ENCODE data around the gene SERPINB8. TPM values are rescaled to one million over a fixed set of nuclear protein-coding genes. Genes with fewer than 3 reads are reported as not detected.

The SERPINB8 gene
- total RNA-seq, 2 experiments from 2014 or later, result 1.5 to 2.5 TPM

- H3K9me3 ChIP-seq (ENCODE audit: low read length), result no peaks in the 10 kb centered on the region
- no peak overlapping the region for H2AFZ ChIP-seq (ENCODE audit: low read length)
- no peak overlapping the region for H3K4me3 ChIP-seq (ENCODE audit: low read depth, low read length, poor library complexity, severe bottlenecking)
- no peak for DNase-seq (ENCODE audit: low spot score)
- H3K36me3 ChIP-seq (ENCODE audit: insufficient read depth, low read length), result no peaks in the 10 kb centered on the region
- H3K4me2 ChIP-seq (ENCODE audit: low read length), result no peak overlapping the region
- intact Hi-C loops (cut with micrococcal nuclease; ENCODE audit: unreplicated experiment), result no loop called here
- TF ChIP-seq CTCF (conservative IDR thresholded peaks at IDR 0.05; ENCODE audit: low read length) (no peak), EZH2phosphoT487 (IDR thresholded peaks at IDR 0.05; ENCODE audit: borderline replicate concordance, low read depth, low read length) (no peak)
- ChIA-PET POLR2A (interaction anchor here (0.7 kb wide), 1 partner anchor 22 kb away, joined by 3 read pairs; no protein-coding TSS in a partner anchor), CTCF (ENCODE audit: unreplicated experiment) (no interaction called here)
- BruUV-seq (replicated peaks), result no TSS peak
- H3K9me2 ChIP-seq (ENCODE audit: insufficient read depth, low read length), result no peaks in the 10 kb centered on the region
- no peaks in the 10 kb centered on the region for H4K20me1 ChIP-seq (ENCODE audit: insufficient read depth, low read length)
- no peaks in the 10 kb centered on the region for H3K4me1 ChIP-seq (ENCODE audit: insufficient read depth, low read length, poor library complexity, severe bottlenecking)
- H3K27ac ChIP-seq (ENCODE audit: low read depth, low read length, poor library complexity, severe bottlenecking), result no peak overlapping the region
- no peaks in the 10 kb centered on the region for H3K79me2 ChIP-seq (ENCODE audit: insufficient read depth, low read depth, low read length)
Measured at GRCh38 chr18:63992751-63993150, 22.9 kb downstream of the SERPINB8 start.

- Histone ChIP-seq H4K20me1 (ENCODE audit: insufficient read depth, low read length) (no peaks in the 10 kb centered on the region), H3K9me2 (ENCODE audit: insufficient read depth, low read length) (no peaks in the 10 kb centered on the region), H3K9me3 (ENCODE audit: low read length) (no peaks in the 10 kb centered on the region), H3K36me3 (ENCODE audit: insufficient read depth, low read length) (no peaks in the 10 kb centered on the region), H3K4me3 (ENCODE audit: low read depth, low read length, poor library complexity, severe bottlenecking) (no peak overlapping the region), H3K27ac (ENCODE audit: low read depth, low read length, poor library complexity, severe bottlenecking) (no peak overlapping the region), H2AFZ (ENCODE audit: low read length) (no peak overlapping the region), H3K4me2 (ENCODE audit: low read length) (no peak overlapping the region), H3K4me1 (ENCODE audit: insufficient read depth, low read length, poor library complexity, severe bottlenecking) (no peaks in the 10 kb centered on the region), H3K79me2 (ENCODE audit: insufficient read depth, low read depth, low read length) (no peaks in the 10 kb centered on the region)
- no TSS peak for BruUV-seq (replicated peaks)
- ChIA-PET CTCF (ENCODE audit: unreplicated experiment) (no interaction called here), POLR2A (no interaction called here)
- intact Hi-C loops (cut with micrococcal nuclease; ENCODE audit: unreplicated experiment), result no loop called here
- TF ChIP-seq CTCF (conservative IDR thresholded peaks at IDR 0.05; ENCODE audit: low read length), result peak; percentile 76
- no peak for TF ChIP-seq EZH2phosphoT487 (IDR thresholded peaks at IDR 0.05; ENCODE audit: borderline replicate concordance, low read depth, low read length)
- DNase-seq (ENCODE audit: low spot score), result peak; percentile 23
Measured at GRCh38 chr18:63994783-63995399, 25.0 kb downstream of the SERPINB8 start.

- Histone ChIP-seq H3K27ac (ENCODE audit: low read depth, low read length, poor library complexity, severe bottlenecking) (no peak overlapping the region), H4K20me1 (ENCODE audit: insufficient read depth, low read length) (no peaks in the 10 kb centered on the region), H2AFZ (ENCODE audit: low read length) (no peak overlapping the region), H3K9me3 (ENCODE audit: low read length) (no peaks in the 10 kb centered on the region), H3K4me1 (ENCODE audit: insufficient read depth, low read length, poor library complexity, severe bottlenecking) (no peaks in the 10 kb centered on the region), H3K79me2 (ENCODE audit: insufficient read depth, low read depth, low read length) (no peaks in the 10 kb centered on the region), H3K9me2 (ENCODE audit: insufficient read depth, low read length) (no peaks in the 10 kb centered on the region), H3K4me2 (ENCODE audit: low read length) (no peak overlapping the region), H3K4me3 (ENCODE audit: low read depth, low read length, poor library complexity, severe bottlenecking) (no peak overlapping the region), H3K36me3 (ENCODE audit: insufficient read depth, low read length) (no peaks in the 10 kb centered on the region)
- no peak for TF ChIP-seq EZH2phosphoT487 (IDR thresholded peaks at IDR 0.05; ENCODE audit: borderline replicate concordance, low read depth, low read length)
- TF ChIP-seq CTCF (conservative IDR thresholded peaks at IDR 0.05; ENCODE audit: low read length), result no peak
- CTCF ChIA-PET (ENCODE audit: unreplicated experiment), result no interaction called here
- no peak for DNase-seq (ENCODE audit: low spot score)
- intact Hi-C loops (cut with micrococcal nuclease; ENCODE audit: unreplicated experiment), result no loop called here
- no TSS peak for BruUV-seq (replicated peaks)
- POLR2A ChIA-PET, result interaction anchor here (0.6 kb wide), 1 partner anchor 197 kb away, joined by 3 read pairs; no protein-coding TSS in a partner anchor
Measured at GRCh38 chr18:63997041-63997440, 27.2 kb downstream of the SERPINB8 start.

Data from OCI-LY7 (cell line).